ENCODE data around the gene NIM1K. TPM values are rescaled to one million over a fixed set of nuclear protein-coding genes. Genes with fewer than 3 reads are reported as not detected.

The NIM1K gene
- total and polyA plus RNA-seq, 2 of the 4 experiments (the other 2 are of a cell fraction), result 0.54 to 0.68 TPM

DNA sequence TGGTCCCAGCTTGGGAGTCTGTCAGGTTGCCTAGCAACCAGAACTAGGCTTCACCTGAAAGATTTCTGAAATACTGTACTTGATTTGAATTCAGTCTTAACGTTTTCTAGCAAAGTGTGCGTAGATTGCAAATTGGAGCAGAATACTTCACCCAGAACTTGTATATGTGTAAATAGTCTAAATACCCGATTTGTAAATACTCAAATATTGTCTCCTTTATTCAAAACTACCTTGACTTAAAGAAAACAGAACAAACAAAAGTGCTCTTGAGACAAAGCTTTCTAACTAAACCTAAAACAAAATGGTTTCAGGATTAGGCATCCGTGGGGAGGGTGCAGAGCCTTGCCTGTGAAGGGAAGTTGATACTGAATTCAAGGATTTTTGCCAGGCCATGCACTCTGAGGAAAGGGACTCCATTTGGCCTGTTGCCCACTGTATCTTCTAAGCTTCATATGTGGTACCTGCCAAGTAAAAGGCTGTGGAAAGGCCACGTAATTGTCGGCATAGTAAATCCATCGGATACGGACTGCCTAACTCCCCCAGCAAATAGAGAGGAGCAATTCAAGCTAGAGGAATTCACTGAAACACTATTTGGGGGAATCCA, 121.9 kb downstream of the NIM1K start:
- Histone ChIP-seq H3K27me3 (ENCODE audit: control insufficient read depth, insufficient read depth, low read length) (no peaks in the 10 kb centered on the region), H3K9ac (ENCODE audit: low read depth, low read length) (no peak overlapping the region)
- in situ Hi-C loops (cut with MboI; ENCODE audit: low sequenced_read_pairs), result loop anchor here (25.0 kb wide), 1 partner anchor 202 kb away; the partner anchor contains the start of gene ZNF131

More for the DNA sequence above, 121.9 kb downstream of the NIM1K start:
- H3K27ac ChIP-seq (ENCODE audit: insufficient read depth, low read length), result no peak overlapping the region
- intact Hi-C loops (cut with micrococcal nuclease) (loop anchor here (2.0 to 5.0 kb wide), 3 partner anchors 168 to 322 kb away; partner anchors contain the start of genes TMEM267 and ZNF131), dilution Hi-C loops (cut with HindIII; ENCODE audit: low sequenced_read_pairs, unreplicated experiment) (no loop called here)
- no peak for TF ChIP-seq POLR2A (IDR thresholded peaks at IDR 0.05; ENCODE audit: low read depth, low read length)
- TF ChIP-seq, protein P1, sequence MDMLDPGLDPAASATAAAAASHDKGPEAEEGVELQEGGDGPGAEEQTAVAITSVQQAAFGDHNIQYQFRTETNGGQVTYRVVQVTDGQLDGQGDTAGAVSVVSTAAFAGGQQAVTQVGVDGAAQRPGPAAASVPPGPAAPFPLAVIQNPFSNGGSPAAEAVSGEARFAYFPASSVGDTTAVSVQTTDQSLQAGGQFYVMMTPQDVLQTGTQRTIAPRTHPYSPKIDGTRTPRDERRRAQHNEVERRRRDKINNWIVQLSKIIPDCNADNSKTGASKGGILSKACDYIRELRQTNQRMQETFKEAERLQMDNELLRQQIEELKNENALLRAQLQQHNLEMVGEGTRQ (IDR thresholded peaks at IDR 0.05; ENCODE audit: low read depth, low read length), result no peak
- TF ChIP-seq RCOR1 (IDR thresholded peaks at IDR 0.05; ENCODE audit: insufficient replicate concordance, low read length), result no peak
- TF ChIP-seq, protein P2, sequence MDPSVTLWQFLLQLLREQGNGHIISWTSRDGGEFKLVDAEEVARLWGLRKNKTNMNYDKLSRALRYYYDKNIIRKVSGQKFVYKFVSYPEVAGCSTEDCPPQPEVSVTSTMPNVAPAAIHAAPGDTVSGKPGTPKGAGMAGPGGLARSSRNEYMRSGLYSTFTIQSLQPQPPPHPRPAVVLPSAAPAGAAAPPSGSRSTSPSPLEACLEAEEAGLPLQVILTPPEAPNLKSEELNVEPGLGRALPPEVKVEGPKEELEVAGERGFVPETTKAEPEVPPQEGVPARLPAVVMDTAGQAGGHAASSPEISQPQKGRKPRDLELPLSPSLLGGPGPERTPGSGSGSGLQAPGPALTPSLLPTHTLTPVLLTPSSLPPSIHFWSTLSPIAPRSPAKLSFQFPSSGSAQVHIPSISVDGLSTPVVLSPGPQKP (IDR thresholded peaks at IDR 0.05; ENCODE audit: borderline replicate concordance, low read depth, low read length), result no peak
- no peak for TF ChIP-seq BHLHE40 (IDR thresholded peaks at IDR 0.05; ENCODE audit: low read depth, low read length)
- no peak for TF ChIP-seq MXI1 (IDR thresholded peaks at IDR 0.05; ENCODE audit: borderline replicate concordance, low read depth, low read length)
- no peak for TF ChIP-seq MAFK (IDR thresholded peaks at IDR 0.05; ENCODE audit: low read depth, low read length)
- no peak for TF ChIP-seq SMC3 (IDR thresholded peaks at IDR 0.05; ENCODE audit: low read depth, low read length)
- TF ChIP-seq CEBPB (IDR thresholded peaks at IDR 0.05; ENCODE audit: low read depth, low read length), result no peak
- no peak for TF ChIP-seq RAD21 (IDR thresholded peaks at IDR 0.05; ENCODE audit: low read length)
- TF ChIP-seq CHD1 (IDR thresholded peaks at IDR 0.05; ENCODE audit: low read depth, low read length), result no peak
- no peak for TF ChIP-seq RFX5 (IDR thresholded peaks at IDR 0.05; ENCODE audit: low read depth, low read length)
- H4K20me1 ChIP-seq (ENCODE audit: insufficient read depth, low read length), result no peaks in the 10 kb centered on the region; the same call in 1 of the 2 replicates
- H3K9me3 ChIP-seq (ENCODE audit: control insufficient read depth, insufficient read depth, low read length), result no peaks in the 10 kb centered on the region
- peak overlapping the region; percentile 18 for H2BK5ac ChIP-seq (ENCODE audit: low read depth, low read length, poor library complexity, severe bottlenecking)
- ChIA-PET POLR2A (ENCODE audit: unreplicated experiment) (interaction anchor here (0.6 kb wide), 1 partner anchor 12 kb away, joined by 4 read pairs; no protein-coding TSS in a partner anchor), CTCF (no interaction called here)
- peak overlapping the region; percentile 6; the same call in 1 of the 2 replicates for H2BK20ac ChIP-seq (ENCODE audit: low read depth, low read length)
- H2BK15ac ChIP-seq (ENCODE audit: low read depth, low read length), result 0 out of 3 replicates have a peak overlapping the region, but pooled peaks have one; percentile 9
- H2BK120ac ChIP-seq (ENCODE audit: low read depth, low read length), result peak overlapping the region; percentile 64; the same call in 1 of the 2 replicates
- ATAC-seq (ENCODE audit: low read depth) (no peak), DNase-seq (no peak)
- no peak overlapping the region for H3K56ac ChIP-seq (ENCODE audit: extremely low read depth, insufficient read depth, low read length)
- H3K79me1 ChIP-seq (ENCODE audit: low read depth in 1 of 2, low read length in 2 of 2), result peaks cover 9 to 25% of the 10 kb centered on the region in 2 experiments
- no TSS peak for BruUV-seq (replicated peaks)
- H3K14ac ChIP-seq (replicated peaks; ENCODE audit: low read depth, low read length), result peak overlapping the region; percentile 63; the same call in 1 of the 2 replicates
- peak overlapping the region; percentile 36 for H3K4me3 ChIP-seq (ENCODE audit: insufficient read depth, low read depth, low read length)
- peaks cover 2% of the 10 kb centered on the region; the same call in 1 of the 2 replicates for H3K4me1 ChIP-seq (ENCODE audit: control insufficient read depth, insufficient read depth, low read length)
- no peaks in the 10 kb centered on the region for H3K36me3 ChIP-seq (ENCODE audit: control insufficient read depth, insufficient read depth, low read length)
- H4K8ac ChIP-seq (ENCODE audit: low read depth in 2 of 2, low read length in 2 of 2), result peak overlapping the region; percentile 32 to 42; a peak in 3 of 4 replicates
- H3K23ac ChIP-seq (ENCODE audit: low read depth, low read length), result no peak overlapping the region
- peak overlapping the region; percentile 82 for H4K5ac ChIP-seq (ENCODE audit: low read depth, low read length)
- H3K9me1 ChIP-seq (ENCODE audit: insufficient read depth, low read length), result peaks cover 5% of the 10 kb centered on the region
- H2AK5ac ChIP-seq (ENCODE audit: low read depth, low read length), result no peak overlapping the region
- no CpG with 5 or more reads among the region's 8 CpGs for WGBS, 2 experiments (ENCODE audit: extremely low coverage in 2 of 2, insufficient read length in 1 of 2)
- peak overlapping the region; percentile 86 for H2AK9ac ChIP-seq (replicated peaks; ENCODE audit: low read depth, low read length, poor library complexity)
- no peak overlapping the region for H4K91ac ChIP-seq (ENCODE audit: insufficient read depth, low read depth, low read length)
- no peak overlapping the region for H3K18ac ChIP-seq (ENCODE audit: low read depth, low read length)
- H3K4me2 ChIP-seq (ENCODE audit: low read depth, low read length), result peak overlapping the region; percentile 74
- peak overlapping the region; percentile 86 for H2AFZ ChIP-seq (replicated peaks; ENCODE audit: low read length, poor library complexity)
- H3K4ac ChIP-seq (ENCODE audit: low read depth, low read length), result peak overlapping the region; percentile 3; the same call in 1 of the 2 replicates

Data from IMR-90 (cell line).